Measurements from ENCODE around the gene SLCO4A1.

GRCh38 chr20:62632575-62633090 lies 9.7 kb upstream of the SLCO4A1 start:
- TF ChIP-seq CTCF (IDR thresholded peaks at IDR 0.05) (no peak), POLR2A (IDR thresholded peaks at IDR 0.05) (no peak)

Data from uterus (tissue), 2 donors.